Gastroesophageal sphincter (tissue), 3 donors: ENCODE measurements around the gene ACHE.

ENCODE experiments used
- EP300 ChIP-seq: sonication (generic); formaldehyde crosslinking; IDR thresholded peaks from one replicate; pipeline ENCODE4 v1.6.1; 2017; ENCODE audit warnings: antibody characterized with exemption, mild to moderate bottlenecking
- POLR2A ChIP-seq, 2 donors: fragments of 450-650 bp; IDR thresholded peaks; one replicate each; pipeline ENCODE4 v1.6.1; 2017; ENCODE audit warnings: antibody characterized with exemption in 2 of 2, mild to moderate bottlenecking in 2 of 2, moderate library complexity in 1 of 2
- TF ChIP-seq, protein P1 (sequence below), 4 experiments: fragments of 200-600 bp in 2 of 4; fragments of 450-650 bp in 2 of 4; sonication (generic) in 1 of 4; IDR thresholded peaks; one replicate each; pipeline ENCODE4 v1.5.1; 2017 to 2019; ENCODE audit warnings: antibody characterized with exemption in 4 of 4, mild to moderate bottlenecking in 2 of 4, moderate library complexity in 2 of 4

DNA sequence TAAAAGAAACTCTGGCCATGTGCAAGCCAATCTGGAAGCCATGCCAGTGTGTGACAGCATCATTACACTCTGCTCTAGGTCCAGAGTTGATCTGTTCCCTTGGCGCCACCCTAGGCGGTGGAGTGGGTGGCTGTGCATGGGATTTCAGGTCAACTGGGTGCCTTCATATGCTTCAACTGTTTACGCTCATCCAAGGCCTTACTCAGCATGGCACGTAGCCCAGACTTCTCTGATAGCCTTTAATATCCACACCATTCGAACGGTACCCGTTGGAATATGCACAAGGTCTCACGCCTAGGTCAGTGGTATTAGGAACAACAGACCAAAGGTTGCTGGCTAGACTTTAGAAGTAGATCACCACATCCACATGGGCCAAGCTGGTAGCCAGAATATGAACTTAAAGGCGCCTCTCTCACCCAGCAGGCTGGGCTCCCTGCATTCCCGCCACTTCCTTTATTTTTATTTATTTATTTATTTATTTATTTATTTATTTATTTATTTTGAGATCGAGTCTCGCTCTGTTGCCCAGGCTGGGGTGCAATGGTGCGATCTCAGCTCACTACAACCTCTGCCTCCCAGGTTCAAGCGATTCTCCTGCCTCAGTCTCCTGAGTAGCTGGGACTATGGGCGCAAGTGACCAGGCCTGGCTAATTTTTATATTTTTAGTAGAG lies 18.7 kb upstream of the ACHE start:
- TF ChIP-seq, protein P1, sequence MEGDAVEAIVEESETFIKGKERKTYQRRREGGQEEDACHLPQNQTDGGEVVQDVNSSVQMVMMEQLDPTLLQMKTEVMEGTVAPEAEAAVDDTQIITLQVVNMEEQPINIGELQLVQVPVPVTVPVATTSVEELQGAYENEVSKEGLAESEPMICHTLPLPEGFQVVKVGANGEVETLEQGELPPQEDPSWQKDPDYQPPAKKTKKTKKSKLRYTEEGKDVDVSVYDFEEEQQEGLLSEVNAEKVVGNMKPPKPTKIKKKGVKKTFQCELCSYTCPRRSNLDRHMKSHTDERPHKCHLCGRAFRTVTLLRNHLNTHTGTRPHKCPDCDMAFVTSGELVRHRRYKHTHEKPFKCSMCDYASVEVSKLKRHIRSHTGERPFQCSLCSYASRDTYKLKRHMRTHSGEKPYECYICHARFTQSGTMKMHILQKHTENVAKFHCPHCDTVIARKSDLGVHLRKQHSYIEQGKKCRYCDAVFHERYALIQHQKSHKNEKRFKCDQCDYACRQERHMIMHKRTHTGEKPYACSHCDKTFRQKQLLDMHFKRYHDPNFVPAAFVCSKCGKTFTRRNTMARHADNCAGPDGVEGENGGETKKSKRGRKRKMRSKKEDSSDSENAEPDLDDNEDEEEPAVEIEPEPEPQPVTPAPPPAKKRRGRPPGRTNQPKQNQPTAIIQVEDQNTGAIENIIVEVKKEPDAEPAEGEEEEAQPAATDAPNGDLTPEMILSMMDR (IDR thresholded peaks at IDR 0.05), result no peak
- no peak for TF ChIP-seq POLR2A (IDR thresholded peaks at IDR 0.05)
- TF ChIP-seq EP300, result no peak
